Measurements from ENCODE around the gene SEC16B. TPM values are rescaled to one million over a fixed set of nuclear protein-coding genes. Genes with fewer than 3 reads are reported as not detected.

Gene SEC16B
- total RNA-seq, 4 donors from 2014 or later = 1.8 to 5.5 (median 3.5) TPM

DNA sequence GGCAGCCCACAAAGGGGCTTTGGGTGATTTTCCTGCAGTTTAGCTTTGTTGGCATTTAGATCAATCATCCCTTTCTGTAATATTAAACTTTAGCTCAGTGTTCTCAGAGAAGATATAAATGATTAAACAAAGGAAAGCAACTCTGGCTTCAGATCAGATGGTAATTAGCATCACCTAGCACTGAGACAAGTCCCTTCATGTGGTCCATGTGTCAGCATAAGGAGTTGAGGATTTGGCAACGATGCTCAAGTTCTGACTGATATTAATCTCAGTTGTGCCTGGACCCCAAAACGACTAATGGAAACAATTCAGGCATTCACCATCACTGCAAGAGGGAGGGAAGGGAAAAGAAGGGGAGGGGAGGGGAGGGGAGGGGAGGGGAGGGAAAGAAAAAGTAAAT, 60.4 kb downstream of the SEC16B start:
- no peaks in the 10 kb centered on the region for H3K4me1 ChIP-seq
- no peak overlapping the region for H3K27ac ChIP-seq
- peaks cover 21% of the 10 kb centered on the region for H3K27me3 ChIP-seq
- no peaks in the 10 kb centered on the region for H3K9me3 ChIP-seq
- ATAC-seq = no peak
- no peaks in the 10 kb centered on the region for H3K36me3 ChIP-seq
- TF ChIP-seq, protein P1, sequence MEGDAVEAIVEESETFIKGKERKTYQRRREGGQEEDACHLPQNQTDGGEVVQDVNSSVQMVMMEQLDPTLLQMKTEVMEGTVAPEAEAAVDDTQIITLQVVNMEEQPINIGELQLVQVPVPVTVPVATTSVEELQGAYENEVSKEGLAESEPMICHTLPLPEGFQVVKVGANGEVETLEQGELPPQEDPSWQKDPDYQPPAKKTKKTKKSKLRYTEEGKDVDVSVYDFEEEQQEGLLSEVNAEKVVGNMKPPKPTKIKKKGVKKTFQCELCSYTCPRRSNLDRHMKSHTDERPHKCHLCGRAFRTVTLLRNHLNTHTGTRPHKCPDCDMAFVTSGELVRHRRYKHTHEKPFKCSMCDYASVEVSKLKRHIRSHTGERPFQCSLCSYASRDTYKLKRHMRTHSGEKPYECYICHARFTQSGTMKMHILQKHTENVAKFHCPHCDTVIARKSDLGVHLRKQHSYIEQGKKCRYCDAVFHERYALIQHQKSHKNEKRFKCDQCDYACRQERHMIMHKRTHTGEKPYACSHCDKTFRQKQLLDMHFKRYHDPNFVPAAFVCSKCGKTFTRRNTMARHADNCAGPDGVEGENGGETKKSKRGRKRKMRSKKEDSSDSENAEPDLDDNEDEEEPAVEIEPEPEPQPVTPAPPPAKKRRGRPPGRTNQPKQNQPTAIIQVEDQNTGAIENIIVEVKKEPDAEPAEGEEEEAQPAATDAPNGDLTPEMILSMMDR (IDR thresholded peaks at IDR 0.05) = no peak
- TF ChIP-seq POLR2A (IDR thresholded peaks at IDR 0.05) (no peak), EP300 (IDR thresholded peaks at IDR 0.05) (no peak)
- 0% methylated on average over 1 of the region's 2 CpGs; no CpG with 5 or more reads in 1 of the 2 donors for WGBS, 2 donors (ENCODE audit: low coverage in 1 of 2)
- H3K4me3 ChIP-seq = no peak overlapping the region

DNA sequence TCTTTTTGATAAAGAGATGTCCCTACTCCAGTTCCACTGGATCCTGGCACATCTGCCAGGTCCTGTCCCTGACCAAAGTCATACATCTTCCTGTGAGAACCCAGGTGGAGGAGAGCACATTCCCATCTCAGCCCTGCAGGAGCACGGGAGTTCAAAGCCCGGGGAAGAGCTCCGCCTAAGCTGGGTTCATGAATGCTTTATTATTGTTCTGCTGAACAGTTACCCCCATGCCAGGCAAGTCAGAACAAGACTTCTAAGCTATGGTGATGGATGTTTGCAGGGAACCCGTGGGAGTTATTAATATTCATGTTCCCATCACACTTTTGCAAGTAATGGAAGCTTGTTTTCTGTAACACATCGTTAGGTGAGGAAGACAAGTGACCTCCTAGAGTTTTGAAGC, 62.9 kb downstream of the SEC16B start:
- peaks cover 21% of the 10 kb centered on the region for H3K27me3 ChIP-seq
- no peak overlapping the region for H3K4me3 ChIP-seq
- 75% methylated on average over 5 of the region's 5 CpGs; no CpG with 5 or more reads in 1 of the 2 donors for WGBS, 2 donors (ENCODE audit: low coverage in 1 of 2)
- no peaks in the 10 kb centered on the region for H3K9me3 ChIP-seq
- no peaks in the 10 kb centered on the region for H3K36me3 ChIP-seq
- H3K27ac ChIP-seq = no peak overlapping the region
- TF ChIP-seq, protein P1 (IDR thresholded peaks at IDR 0.05) = no peak
- TF ChIP-seq POLR2A (IDR thresholded peaks at IDR 0.05) (no peak), POLR2AphosphoS5 (IDR thresholded peaks at IDR 0.05) (no peak), EP300 (IDR thresholded peaks at IDR 0.05) (no peak)
- ATAC-seq = no peak
- H3K4me1 ChIP-seq = no peaks in the 10 kb centered on the region

DNA sequence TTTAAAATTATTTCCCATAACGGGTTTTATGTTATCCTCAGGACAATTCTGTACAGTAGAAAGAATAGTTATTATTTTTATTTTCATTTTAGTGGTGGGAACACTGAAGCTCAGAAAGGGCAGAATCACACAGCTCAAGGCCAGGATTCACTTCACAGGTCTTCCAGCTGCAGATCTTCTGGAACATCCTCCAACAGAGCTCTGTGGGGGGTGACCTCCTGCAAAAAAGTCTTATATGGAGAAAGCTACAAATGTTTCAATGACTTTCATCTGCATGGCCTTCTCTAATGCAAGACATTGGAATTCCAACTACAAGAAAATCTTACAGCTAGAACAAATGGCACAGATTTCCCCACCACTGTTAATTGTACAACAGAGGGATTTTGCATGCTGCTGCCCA, 64.2 kb downstream of the SEC16B start:
- WGBS, 2 donors (ENCODE audit: low coverage in 1 of 2) = 67 to 100% methylated on average over 1 of the region's 1 CpG
- Histone ChIP-seq H3K27ac (no peak overlapping the region), H3K4me1 (no peaks in the 10 kb centered on the region), H3K4me3 (no peak overlapping the region), H3K36me3 (no peaks in the 10 kb centered on the region), H3K9me3 (no peaks in the 10 kb centered on the region), H3K27me3 (peaks cover 8% of the 10 kb centered on the region)
- no peak for TF ChIP-seq POLR2A (IDR thresholded peaks at IDR 0.05)
- no peak for TF ChIP-seq POLR2AphosphoS5 (IDR thresholded peaks at IDR 0.05)
- TF ChIP-seq, protein P1 (IDR thresholded peaks at IDR 0.05) = no peak
- TF ChIP-seq EP300 (IDR thresholded peaks at IDR 0.05) = no peak
- ATAC-seq = no peak

DNA sequence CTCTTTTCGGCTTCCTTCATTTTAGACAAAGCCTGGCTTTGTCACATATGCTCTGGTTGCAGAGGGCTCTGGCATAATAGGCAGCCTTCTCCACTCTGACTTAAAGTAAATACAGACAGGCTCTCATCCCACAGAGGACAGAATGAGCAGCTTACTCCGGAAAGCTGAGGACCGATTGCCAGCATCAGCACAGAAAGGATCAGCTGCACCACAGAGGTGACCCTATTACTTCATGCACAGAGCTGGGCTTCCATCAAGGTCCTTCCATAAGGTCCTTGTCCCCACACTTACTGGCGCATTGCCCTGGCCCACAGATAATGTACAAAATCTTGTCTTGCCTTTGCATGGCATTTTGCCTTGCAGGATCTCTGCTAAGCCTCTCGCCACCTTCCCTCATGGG, 67.6 kb downstream of the SEC16B start:
- Histone ChIP-seq H3K9me3 (no peaks in the 10 kb centered on the region), H3K27ac (no peak overlapping the region), H3K27me3 (no peaks in the 10 kb centered on the region), H3K4me1 (no peaks in the 10 kb centered on the region), H3K4me3 (no peak overlapping the region), H3K36me3 (no peaks in the 10 kb centered on the region)
- WGBS, 2 donors (ENCODE audit: low coverage in 1 of 2) = 63 to 81% methylated on average over 4 to 5 of the region's 5 CpGs
- TF ChIP-seq, protein P1 (IDR thresholded peaks at IDR 0.05) = no peak
- TF ChIP-seq POLR2AphosphoS5 (IDR thresholded peaks at IDR 0.05) = no peak
- ATAC-seq = no peak

DNA sequence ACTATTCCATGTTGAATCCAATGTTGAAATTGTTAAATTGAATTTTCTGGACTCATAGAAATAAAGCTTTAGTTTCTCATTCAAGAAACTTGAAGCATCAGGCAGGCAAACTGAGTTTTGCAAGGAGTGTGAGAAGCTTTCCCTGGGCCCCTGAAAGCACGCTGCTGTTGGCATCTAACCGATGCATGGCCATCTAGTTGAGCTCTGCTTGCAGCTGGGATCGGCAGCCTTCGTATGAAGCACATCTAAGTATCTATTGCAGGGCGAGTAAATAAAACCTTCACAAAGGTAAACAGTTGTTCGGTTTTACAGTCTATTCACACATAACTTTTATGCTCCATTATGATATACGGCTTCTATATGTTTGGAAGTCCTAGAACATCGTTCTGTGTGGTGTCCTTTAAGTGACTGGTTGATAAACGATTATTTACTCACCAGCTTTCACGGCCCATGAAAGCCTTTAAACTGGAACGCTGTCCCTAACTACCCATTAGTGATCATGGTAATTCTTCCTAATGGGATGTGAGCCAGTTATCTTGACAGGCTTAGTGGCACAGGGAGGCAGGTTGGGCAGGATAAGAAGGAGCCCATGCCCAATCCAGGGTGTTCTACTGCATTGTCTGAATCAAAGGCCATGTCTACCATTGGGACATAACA, 71.7 kb downstream of the SEC16B start:
- TF ChIP-seq POLR2AphosphoS5 (IDR thresholded peaks at IDR 0.05) (no peak), POLR2A (IDR thresholded peaks at IDR 0.05) (no peak), EP300 (IDR thresholded peaks at IDR 0.05) (no peak)
- no peak for ATAC-seq
- no peaks in the 10 kb centered on the region for H3K9me3 ChIP-seq

More for the DNA sequence above, 71.7 kb downstream of the SEC16B start:
- no peak overlapping the region for H3K4me3 ChIP-seq
- 62 to 85% methylated on average over 6 to 11 of the region's 11 CpGs for WGBS, 2 donors (ENCODE audit: low coverage in 1 of 2)
- H3K27me3 ChIP-seq = no peaks in the 10 kb centered on the region
- H3K36me3 ChIP-seq = no peaks in the 10 kb centered on the region
- H3K4me1 ChIP-seq = no peaks in the 10 kb centered on the region
- H3K27ac ChIP-seq = no peak overlapping the region

Measured in gastroesophageal sphincter (tissue), 4 donors.